ENCODE measurements around the gene PLEK.
"Not testable (repeated sequence)": the region's sequence is repeated elsewhere in the genome, so short reads cannot be mapped to it uniquely, and the experiment has no call there.

PLEK gene

DNA sequence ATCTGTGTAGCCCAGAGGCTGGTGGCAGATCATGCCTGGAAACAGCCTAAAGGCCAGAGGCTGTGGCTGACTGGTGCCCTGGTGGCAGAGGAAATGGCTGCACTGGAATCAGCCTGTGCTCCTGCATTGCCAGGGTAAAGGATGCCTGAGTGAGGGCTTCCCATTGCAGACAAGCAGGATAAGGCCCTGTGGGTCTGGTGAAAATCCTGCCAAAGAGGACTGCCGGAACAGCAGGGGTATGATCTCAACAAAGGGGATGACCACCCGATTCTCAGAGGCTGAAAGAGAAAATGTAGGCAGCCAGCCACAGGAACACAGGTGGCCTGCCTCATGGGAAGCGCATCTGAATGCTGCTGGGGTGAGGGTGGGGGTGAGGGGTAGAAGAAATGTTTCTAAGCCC is 53.8 kb downstream of the PLEK start:
- DNase-seq: no peak

GRCh38 chr2:68420254-68420910 is 55.3 kb downstream of the PLEK start:
- DNase-seq: peak; percentile 26

GRCh38 chr2:68423966-68424650 is 59.0 kb downstream of the PLEK start:
- no peak for DNase-seq

DNA sequence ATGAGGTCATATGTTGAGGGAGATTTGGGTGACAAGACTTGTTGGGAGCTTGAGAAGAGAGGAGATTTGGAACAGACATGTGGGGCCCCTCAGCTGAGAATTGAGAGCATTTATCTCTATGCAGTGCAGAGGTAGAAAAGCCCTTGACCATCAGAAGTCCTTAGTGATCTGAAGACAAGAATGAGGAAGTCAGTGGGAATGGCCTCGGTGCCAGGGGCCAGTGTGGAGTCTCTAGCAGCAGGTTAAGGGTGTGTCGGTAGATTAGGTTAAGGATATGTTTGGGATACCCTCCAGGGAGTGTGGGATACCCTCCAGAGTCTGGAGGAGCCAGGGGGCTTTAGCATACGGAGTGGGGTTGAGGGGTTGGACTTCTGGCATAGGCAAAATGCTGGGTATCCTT is 60.4 kb downstream of the PLEK start:
- DNase-seq: no peak

DNA sequence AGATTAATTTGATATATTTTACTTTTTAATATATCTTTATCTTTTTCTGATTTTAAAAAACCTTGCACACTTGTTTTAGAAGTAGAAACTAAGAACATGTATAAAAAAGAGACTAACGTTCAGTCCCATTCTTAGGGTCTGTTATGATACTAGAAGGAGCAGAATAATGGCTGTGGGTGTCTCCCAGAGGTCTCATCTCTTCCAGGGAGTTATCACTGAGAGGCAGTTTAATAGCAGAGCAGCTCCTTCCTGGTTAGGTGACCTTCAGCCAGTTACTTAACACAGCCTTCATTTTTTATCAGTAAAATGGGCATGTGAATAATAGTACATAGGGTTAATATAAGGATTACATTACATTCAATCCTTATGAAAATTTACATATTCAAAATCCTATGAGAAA is 61.4 kb downstream of the PLEK start:
- no peak for DNase-seq

- peak; percentile 50 for DNase-seq
These were observed 61.9 kb downstream of the PLEK start for GRCh38 chr2:68426848-68427579.

DNA sequence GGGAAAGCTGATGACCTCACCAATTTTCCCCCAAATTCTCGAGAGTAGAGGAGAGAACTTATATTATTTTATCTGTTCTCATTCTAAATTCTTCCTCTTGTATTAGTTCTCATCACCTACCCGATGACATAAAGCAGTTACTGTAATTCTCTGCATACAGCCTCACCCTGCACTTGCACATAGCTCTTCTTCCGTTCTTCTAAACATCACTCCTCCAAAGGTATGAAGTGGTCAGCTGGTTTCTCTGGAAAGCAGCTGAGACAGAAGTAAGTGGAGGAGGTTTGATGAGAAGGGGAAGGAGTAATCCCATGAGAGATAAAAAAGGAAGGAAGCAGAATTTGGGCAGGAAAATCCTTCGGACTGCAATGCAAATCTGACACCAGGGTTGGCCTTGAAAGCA is 63.0 kb downstream of the PLEK start:
- DNase-seq: no peak

GRCh38 chr2:68428746-68429145 is 63.7 kb downstream of the PLEK start:
- DNase-seq: no peak

- no peak for DNase-seq
These were observed 64.3 kb downstream of the PLEK start for GRCh38 chr2:68429311-68429826.

DNA sequence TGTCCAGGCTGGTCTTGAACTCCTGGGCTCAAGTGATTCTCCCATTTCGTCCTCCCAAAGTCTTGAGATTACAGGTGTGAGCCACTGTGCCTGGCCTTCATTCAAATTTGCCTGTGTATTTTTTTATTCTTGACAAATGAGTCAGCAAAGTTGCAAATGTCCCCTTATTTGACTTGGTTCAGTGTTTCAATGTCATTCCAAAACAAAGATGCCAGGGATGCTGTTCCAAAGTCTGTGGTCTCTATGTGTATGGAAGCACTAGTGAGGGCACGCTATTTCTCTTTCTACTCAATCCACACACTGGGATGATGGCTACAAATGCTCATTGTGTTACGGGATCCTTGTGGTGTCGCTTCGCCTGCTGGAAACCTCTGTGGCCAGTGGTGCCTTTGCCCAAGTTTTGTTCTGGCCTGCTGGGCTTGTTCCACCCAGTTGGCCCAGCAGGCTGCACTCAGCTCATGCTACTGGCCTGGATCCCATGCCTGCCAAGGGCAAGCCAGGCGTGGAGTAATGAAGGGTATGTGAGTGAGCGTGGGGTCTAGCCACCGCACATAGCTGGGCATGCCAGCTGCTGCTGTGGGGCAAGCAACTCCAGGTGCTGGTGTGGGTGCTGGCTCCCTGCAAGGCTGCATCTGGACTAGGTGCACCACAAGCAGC is 66.4 kb downstream of the PLEK start:
- DNase-seq: no peak

GRCh38 chr2:68432696-68433658 is 67.9 kb downstream of the PLEK start:
- DNase-seq: no peak

DNA sequence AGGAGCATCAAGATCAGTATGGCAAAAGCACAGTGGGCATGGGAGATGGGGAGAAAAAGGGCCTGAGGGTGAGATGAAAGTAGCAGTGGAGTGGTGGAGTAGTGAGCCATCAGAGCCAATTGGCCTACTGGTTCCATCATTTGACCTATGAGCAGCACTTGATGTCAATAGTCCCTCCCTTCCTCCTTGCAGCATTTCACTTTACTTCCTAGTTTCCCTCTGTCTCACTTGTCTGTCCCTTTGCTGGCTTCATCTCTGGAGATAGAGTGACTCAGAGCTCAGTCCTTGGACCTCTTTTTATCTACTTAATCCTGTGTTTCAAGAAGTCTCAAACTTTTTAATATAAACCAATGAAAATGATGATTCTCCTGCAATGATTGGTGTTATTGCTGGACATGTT is 69.9 kb downstream of the PLEK start:
- DNase-seq: no peak

GRCh38 chr2:68435615-68436014 is 70.5 kb downstream of the PLEK start:
- no peak for DNase-seq

DNA sequence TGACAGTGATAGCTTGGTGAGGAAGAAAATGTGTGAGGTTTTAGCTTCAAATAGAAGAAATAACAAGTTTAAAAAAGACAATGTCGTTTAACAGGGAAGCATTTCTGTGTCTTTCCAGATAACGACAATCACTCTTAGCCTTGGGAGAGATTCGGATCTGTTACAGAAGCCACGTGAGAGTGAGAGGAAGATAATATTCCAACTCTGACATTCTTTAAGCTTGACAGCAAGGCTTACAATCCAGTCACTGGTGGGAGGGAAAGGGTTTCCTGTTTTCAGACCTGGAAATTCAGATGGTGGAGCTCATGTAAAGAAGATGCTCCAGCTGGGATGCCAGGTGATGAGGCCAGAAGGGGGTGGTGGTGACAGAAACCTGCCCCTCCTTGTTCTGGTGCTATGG is 71.2 kb downstream of the PLEK start:
- no peak for DNase-seq

GRCh38 chr2:68438455-68439303 is 73.6 kb downstream of the PLEK start:
- DNase-seq: no peak

DNA sequence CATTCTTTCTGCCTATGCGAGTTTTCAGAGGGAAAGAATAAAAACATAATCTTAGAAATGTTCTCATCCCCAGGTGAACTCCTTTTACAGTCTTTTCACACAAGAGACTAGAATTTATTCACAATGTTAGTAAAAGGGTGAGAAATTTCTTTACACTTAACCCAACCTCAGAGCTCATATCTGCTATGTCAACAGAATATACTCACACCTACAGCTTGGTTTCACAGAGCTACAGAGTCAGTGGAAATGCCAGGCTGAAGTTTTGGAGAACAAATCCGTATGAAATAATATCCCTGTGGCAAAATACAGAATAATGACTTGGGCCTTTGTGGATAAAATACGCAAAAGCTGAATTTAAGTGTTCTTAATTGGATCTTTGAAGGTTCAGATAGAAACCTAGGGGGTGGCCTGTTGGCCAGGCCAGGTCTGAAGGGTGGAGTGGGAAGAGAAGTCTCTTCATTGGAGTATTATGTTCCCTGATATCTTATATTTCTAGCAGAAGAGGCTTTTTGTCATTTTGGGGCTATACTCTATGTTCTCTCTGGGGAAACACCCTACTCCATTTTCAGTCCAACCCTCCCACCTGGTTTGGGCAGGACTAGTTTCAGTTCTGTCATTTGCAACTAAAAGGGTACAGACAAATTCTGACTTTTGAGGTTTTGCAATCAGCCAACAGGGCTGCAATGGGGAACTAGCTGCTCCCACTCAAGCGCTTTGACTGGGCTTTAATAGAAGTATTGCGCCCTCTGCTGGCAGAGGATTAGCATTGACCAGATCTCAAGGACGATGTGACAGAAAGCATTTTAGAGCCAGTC is 76.3 kb downstream of the PLEK start:
- DNase-seq: peak; percentile 81

GRCh38 chr2:68441994-68442322 is 76.9 kb downstream of the PLEK start:
- DNase-seq: no peak

DNA sequence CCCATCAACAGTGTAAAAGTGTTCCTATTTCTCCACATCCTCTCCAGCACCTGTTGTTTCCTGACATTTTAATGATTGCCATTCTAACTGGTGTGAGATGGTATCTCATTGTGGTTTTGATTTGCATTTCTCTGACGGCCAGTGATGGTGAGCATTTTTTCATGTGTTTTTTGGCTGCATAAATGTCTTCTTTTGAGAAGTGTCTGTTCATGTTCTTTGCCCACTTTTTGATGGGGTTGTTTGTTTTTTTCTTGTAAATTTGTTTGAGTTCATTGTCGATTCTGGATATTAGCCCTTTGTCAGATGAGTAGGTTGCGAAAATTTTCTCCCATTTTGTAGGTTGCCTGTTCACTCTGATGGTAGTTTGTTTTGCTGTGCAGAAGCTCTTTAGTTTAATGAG is 81.3 kb downstream of the PLEK start:
- DNase-seq: not testable (repeated sequence)
